Measurements from ENCODE around the gene MFSD11.
"Not testable (repeated sequence)": the region's sequence is repeated elsewhere in the genome, so short reads cannot be mapped to it uniquely, and the experiment has no call there.

GRCh38 chr17:76698466-76698977 lies 39.4 kb upstream of the MFSD11 start:
- TF ChIP-seq, protein P1, sequence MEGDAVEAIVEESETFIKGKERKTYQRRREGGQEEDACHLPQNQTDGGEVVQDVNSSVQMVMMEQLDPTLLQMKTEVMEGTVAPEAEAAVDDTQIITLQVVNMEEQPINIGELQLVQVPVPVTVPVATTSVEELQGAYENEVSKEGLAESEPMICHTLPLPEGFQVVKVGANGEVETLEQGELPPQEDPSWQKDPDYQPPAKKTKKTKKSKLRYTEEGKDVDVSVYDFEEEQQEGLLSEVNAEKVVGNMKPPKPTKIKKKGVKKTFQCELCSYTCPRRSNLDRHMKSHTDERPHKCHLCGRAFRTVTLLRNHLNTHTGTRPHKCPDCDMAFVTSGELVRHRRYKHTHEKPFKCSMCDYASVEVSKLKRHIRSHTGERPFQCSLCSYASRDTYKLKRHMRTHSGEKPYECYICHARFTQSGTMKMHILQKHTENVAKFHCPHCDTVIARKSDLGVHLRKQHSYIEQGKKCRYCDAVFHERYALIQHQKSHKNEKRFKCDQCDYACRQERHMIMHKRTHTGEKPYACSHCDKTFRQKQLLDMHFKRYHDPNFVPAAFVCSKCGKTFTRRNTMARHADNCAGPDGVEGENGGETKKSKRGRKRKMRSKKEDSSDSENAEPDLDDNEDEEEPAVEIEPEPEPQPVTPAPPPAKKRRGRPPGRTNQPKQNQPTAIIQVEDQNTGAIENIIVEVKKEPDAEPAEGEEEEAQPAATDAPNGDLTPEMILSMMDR (IDR thresholded peaks at IDR 0.05): not testable (repeated sequence)
- TF ChIP-seq TCF7L2, POLR2AphosphoS5 (IDR thresholded peaks at IDR 0.05; ENCODE audit: low read depth, low read length): not testable (repeated sequence)
- TF ChIP-seq, protein P2, sequence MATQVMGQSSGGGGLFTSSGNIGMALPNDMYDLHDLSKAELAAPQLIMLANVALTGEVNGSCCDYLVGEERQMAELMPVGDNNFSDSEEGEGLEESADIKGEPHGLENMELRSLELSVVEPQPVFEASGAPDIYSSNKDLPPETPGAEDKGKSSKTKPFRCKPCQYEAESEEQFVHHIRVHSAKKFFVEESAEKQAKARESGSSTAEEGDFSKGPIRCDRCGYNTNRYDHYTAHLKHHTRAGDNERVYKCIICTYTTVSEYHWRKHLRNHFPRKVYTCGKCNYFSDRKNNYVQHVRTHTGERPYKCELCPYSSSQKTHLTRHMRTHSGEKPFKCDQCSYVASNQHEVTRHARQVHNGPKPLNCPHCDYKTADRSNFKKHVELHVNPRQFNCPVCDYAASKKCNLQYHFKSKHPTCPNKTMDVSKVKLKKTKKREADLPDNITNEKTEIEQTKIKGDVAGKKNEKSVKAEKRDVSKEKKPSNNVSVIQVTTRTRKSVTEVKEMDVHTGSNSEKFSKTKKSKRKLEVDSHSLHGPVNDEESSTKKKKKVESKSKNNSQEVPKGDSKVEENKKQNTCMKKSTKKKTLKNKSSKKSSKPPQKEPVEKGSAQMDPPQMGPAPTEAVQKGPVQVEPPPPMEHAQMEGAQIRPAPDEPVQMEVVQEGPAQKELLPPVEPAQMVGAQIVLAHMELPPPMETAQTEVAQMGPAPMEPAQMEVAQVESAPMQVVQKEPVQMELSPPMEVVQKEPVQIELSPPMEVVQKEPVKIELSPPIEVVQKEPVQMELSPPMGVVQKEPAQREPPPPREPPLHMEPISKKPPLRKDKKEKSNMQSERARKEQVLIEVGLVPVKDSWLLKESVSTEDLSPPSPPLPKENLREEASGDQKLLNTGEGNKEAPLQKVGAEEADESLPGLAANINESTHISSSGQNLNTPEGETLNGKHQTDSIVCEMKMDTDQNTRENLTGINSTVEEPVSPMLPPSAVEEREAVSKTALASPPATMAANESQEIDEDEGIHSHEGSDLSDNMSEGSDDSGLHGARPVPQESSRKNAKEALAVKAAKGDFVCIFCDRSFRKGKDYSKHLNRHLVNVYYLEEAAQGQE (IDR thresholded peaks at IDR 0.05; ENCODE audit: insufficient read depth in 1 of 2, low read depth in 2 of 2, low read length in 1 of 2): not testable (repeated sequence)

Data from Panc1 (cell line).